Neural progenitor cell (in vitro differentiated cells): ENCODE measurements around the gene SMS. TPM values are rescaled to one million over a fixed set of nuclear protein-coding genes. Genes with fewer than 3 reads are reported as not detected.

Source experiments
- DNase-seq: peaks from one replicate; pipeline ENCODE4 v3.0.0-alpha.2; 2016; ENCODE audit warnings: low spot score
- H2AFZ ChIP-seq: fragments of 200-600 bp; sonication (generic); replicated peaks from 2 replicates; pipeline ENCODE4 v1.6.1; 2016; ENCODE audit warnings: antibody characterized with exemption
- H3F3A ChIP-seq: fragments of 200-600 bp; sonication (generic); 2 replicates; pipeline ENCODE4 v1.6.1; 2016; ENCODE audit warnings: antibody characterized with exemption, low read depth
- H3K27ac ChIP-seq: fragments of 200-600 bp; sonication (generic); 2 replicates; pipeline ENCODE4 v1.5.1; 2016; ENCODE audit warnings: mild to moderate bottlenecking
- H3K27me3 ChIP-seq: fragments of 200-600 bp; sonication (generic); 2 replicates; pipeline ENCODE4 v1.6.1; 2016; ENCODE audit warnings: mild to moderate bottlenecking, moderate library complexity
- H3K36me3 ChIP-seq: fragments of 200-600 bp; sonication (generic); 2 replicates; pipeline ENCODE4 v1.5.1; 2016
- H3K4me1 ChIP-seq: fragments of 200-600 bp; sonication (generic); 2 replicates; pipeline ENCODE4 v1.6.1; 2016; ENCODE audit warnings: mixed run types
- H3K4me2 ChIP-seq: fragments of 200-600 bp; sonication (generic); 2 replicates; pipeline ENCODE4 v1.6.1; 2016
- H3K4me3 ChIP-seq: fragments of 200-600 bp; sonication (generic); 2 replicates; pipeline ENCODE4 v1.5.1; 2016
- H3K79me2 ChIP-seq: fragments of 200-600 bp; sonication (generic); 2 replicates; pipeline ENCODE4 v1.6.1; 2016; ENCODE audit warnings: low read depth
- H3K9ac ChIP-seq: fragments of 200-600 bp; sonication (generic); 2 replicates; pipeline ENCODE4 v1.6.1; 2016
- H3K9me3 ChIP-seq: fragments of 200-600 bp; sonication (generic); 2 replicates; pipeline ENCODE4 v1.5.1; 2016; ENCODE audit warnings: low read depth
- H4K20me1 ChIP-seq: fragments of 200-600 bp; sonication (generic); 2 replicates; pipeline ENCODE4 v1.6.1; 2016; ENCODE audit warnings: low read depth
- H3K27ac Mint-ChIP-seq: 3 replicates; pipeline ENCODE4 v1.8.0; 2021; ENCODE audit warnings: mixed read lengths
- H3K27me3 Mint-ChIP-seq: 2 replicates; pipeline ENCODE4 v1.8.0; 2022; ENCODE audit warnings: low read depth, mild to moderate bottlenecking, inconsistent platforms, moderate library complexity, mixed read lengths; ENCODE audit not compliant: insufficient read depth
- H3K36me3 Mint-ChIP-seq: 3 replicates; pipeline ENCODE4 v1.8.0; 2021; ENCODE audit warnings: mixed read lengths
- H3K4me1 Mint-ChIP-seq: 3 replicates; pipeline ENCODE4 v1.8.0; 2021; ENCODE audit warnings: mixed read lengths
- H3K4me3 Mint-ChIP-seq: 3 replicates; pipeline ENCODE4 v1.8.0; 2021; ENCODE audit warnings: mild to moderate bottlenecking, moderate library complexity, mixed read lengths
- H3K9me3 Mint-ChIP-seq: 3 replicates; pipeline ENCODE4 v1.8.0; 2020; ENCODE audit warnings: mixed read lengths
- EZH2 ChIP-seq: fragments of 200-600 bp; sonication (generic); IDR thresholded peaks from 2 replicates; pipeline ENCODE4 v1.6.1; 2017; ENCODE audit warnings: antibody characterized with exemption, mild to moderate bottlenecking, moderate library complexity
- EZH2phosphoT487 ChIP-seq: fragments of 200-600 bp; sonication (generic); IDR thresholded peaks from 2 replicates; pipeline ENCODE4 v1.6.1; 2017; ENCODE audit warnings: antibody characterized with exemption
- total RNA-seq: library from RNA; depleted of rRNA; stranded (reverse); fragments of >200 nt; gene quantifications from 2 replicates; pipeline ENCODE4 v1.2.3, GENCODE V29; 2015; ENCODE audit warnings: low replicate concordance
- TF ChIP-seq, protein P1 (sequence below): fragments of 200-600 bp; sonication (generic); IDR thresholded peaks from 2 replicates; pipeline ENCODE4 v1.5.1; 2017; ENCODE audit warnings: antibody characterized with exemption, mild to moderate bottlenecking

SMS gene
- total RNA-seq, 1 donor from 2014 or later: 142 TPM

DNA sequence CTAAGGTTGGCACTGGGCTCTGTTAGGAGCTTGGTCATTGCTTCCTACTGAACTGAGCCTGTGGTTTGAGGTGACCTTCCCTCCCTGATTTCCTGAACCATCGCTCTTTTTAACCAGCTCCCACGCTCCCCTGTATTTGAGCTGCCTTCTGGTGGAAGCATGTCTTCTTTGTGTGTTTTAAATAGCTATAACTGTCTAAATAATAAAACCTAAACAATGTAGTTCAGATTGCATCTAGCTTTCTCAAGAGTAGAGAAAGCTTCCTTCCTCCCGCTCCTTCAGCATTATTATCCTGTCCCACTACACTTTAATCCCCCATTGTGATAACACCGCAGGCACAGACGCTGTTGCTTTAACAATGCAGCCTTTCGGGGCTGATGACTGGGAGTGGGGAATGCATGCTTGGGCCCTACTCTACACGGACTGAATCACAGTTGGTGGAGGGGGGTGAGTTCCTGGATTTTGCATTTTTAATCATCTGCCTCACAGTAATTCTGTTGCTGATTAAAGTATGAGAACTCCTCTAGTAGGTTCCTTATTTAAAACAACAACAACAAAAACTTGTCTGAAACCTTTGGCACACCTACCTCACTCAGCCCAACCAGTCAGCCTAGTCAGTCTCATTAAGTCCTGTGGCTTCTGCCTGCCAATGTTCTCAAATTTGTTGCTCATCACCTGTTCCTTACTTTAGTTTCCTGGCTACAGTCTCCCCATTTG, 6.6 kb downstream of the SMS start:
- TF ChIP-seq EZH2phosphoT487 (no peak), EZH2 (no peak)
- TF ChIP-seq, protein P1, sequence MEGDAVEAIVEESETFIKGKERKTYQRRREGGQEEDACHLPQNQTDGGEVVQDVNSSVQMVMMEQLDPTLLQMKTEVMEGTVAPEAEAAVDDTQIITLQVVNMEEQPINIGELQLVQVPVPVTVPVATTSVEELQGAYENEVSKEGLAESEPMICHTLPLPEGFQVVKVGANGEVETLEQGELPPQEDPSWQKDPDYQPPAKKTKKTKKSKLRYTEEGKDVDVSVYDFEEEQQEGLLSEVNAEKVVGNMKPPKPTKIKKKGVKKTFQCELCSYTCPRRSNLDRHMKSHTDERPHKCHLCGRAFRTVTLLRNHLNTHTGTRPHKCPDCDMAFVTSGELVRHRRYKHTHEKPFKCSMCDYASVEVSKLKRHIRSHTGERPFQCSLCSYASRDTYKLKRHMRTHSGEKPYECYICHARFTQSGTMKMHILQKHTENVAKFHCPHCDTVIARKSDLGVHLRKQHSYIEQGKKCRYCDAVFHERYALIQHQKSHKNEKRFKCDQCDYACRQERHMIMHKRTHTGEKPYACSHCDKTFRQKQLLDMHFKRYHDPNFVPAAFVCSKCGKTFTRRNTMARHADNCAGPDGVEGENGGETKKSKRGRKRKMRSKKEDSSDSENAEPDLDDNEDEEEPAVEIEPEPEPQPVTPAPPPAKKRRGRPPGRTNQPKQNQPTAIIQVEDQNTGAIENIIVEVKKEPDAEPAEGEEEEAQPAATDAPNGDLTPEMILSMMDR: no peak
- H3K36me3 ChIP-seq: no peaks in the 10 kb centered on the region
- H3K27me3 Mint-ChIP-seq: peaks cover 2% of the 10 kb centered on the region
- peak overlapping the region; percentile 33 for H3K27ac ChIP-seq
- peaks cover 47% of the 10 kb centered on the region for H3K4me1 Mint-ChIP-seq
- H3K4me2 ChIP-seq: peak overlapping the region; percentile 62
- H3K27me3 ChIP-seq: no peaks in the 10 kb centered on the region
- peaks cover 55% of the 10 kb centered on the region for H4K20me1 ChIP-seq
- H3K4me1 ChIP-seq: peaks cover 28% of the 10 kb centered on the region
- H3K9me3 ChIP-seq: no peaks in the 10 kb centered on the region
- H3F3A ChIP-seq: peaks cover 31% of the 10 kb centered on the region
- H3K4me3 Mint-ChIP-seq: peak overlapping the region; percentile 67
- peak; percentile 78 for DNase-seq
- H3K27ac Mint-ChIP-seq: peak overlapping the region; percentile 87
- H3K4me3 ChIP-seq: peak overlapping the region; percentile 27
- H3K9me3 Mint-ChIP-seq: peaks cover 14% of the 10 kb centered on the region
- H3K9ac ChIP-seq: no peak overlapping the region
- no peak overlapping the region for H2AFZ ChIP-seq
- peaks cover 97% of the 10 kb centered on the region for H3K79me2 ChIP-seq
- peaks cover 24% of the 10 kb centered on the region for H3K36me3 Mint-ChIP-seq

DNA sequence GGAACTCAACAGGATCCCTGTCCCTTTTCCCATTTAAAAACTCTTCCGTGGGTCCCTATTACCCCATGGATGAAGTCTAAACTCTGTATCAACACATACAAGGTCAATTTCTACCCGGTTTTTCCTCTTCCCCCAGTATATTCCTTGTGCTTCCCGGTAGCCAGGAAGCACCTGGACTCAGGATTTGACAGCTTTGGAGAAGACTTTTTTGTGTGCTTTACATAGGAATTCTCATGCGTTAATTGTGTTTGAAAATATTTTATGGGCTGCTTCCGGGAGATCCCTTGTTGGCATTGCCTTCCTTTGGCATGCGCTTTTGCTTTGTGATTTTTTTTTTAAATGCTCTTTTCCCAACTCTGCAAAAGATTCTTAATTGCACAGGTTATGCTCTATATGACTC, 7.2 kb downstream of the SMS start:
- Histone ChIP-seq H4K20me1 (peaks cover 49% of the 10 kb centered on the region), H3F3A (peaks cover 25% of the 10 kb centered on the region), H3K27ac (no peak overlapping the region), H3K79me2 (peaks cover 97% of the 10 kb centered on the region), H3K27me3 (no peaks in the 10 kb centered on the region), H3K36me3 (no peaks in the 10 kb centered on the region), H2AFZ (no peak overlapping the region), H3K9me3 (no peaks in the 10 kb centered on the region), H3K4me1 (peaks cover 23% of the 10 kb centered on the region), H3K9ac (no peak overlapping the region), H3K4me3 (peak overlapping the region; percentile 27), H3K4me2 (peak overlapping the region; percentile 62)
- peaks cover 23% of the 10 kb centered on the region for H3K36me3 Mint-ChIP-seq
- H3K27ac Mint-ChIP-seq: peak overlapping the region; percentile 87
- DNase-seq: no peak
- H3K4me3 Mint-ChIP-seq: no peak overlapping the region
- H3K27me3 Mint-ChIP-seq: peaks cover 2% of the 10 kb centered on the region
- peaks cover 43% of the 10 kb centered on the region for H3K4me1 Mint-ChIP-seq
- H3K9me3 Mint-ChIP-seq: peaks cover 17% of the 10 kb centered on the region
- TF ChIP-seq, protein P1: no peak
- TF ChIP-seq EZH2phosphoT487 (no peak), EZH2 (no peak)

DNA sequence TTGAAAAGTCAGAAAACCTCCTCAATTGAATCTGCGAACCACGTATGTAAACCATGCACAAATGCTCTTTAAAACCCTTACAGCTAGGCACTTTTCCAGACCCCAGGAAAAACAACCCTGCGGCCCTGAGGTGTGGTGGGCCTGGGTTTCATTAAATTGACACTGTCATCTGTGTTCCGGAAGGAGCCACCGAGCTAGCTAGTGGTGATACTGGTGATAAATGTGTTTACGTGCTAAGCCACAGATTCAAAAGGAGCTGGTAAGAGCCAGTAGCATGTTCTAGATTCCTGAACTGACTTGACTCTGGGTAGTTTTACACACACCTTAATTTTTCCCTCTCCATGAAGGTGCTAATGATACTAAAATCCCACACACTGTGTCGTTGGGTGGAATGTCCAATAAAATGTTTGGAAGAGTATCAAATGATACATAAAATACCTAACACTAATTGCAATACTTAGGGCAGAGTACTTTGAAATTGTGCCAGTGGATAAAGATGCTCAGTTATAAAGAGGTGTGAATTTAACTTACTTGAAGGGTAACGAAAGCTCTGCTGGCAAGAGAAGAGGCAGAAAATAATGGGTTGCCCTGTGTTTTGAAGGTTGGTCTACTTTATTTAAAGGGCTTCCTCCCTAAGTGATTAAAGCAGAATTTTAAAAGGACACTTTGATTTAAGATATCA, 8.5 kb downstream of the SMS start:
- H3K9me3 Mint-ChIP-seq: peaks cover 22% of the 10 kb centered on the region
- Histone ChIP-seq H3K36me3 (no peaks in the 10 kb centered on the region), H2AFZ (no peak overlapping the region), H3K9me3 (no peaks in the 10 kb centered on the region), H3K27ac (no peak overlapping the region), H3K27me3 (no peaks in the 10 kb centered on the region), H3K4me1 (peaks cover 27% of the 10 kb centered on the region), H3K4me3 (no peak overlapping the region), H4K20me1 (peaks cover 36% of the 10 kb centered on the region), H3F3A (peaks cover 19% of the 10 kb centered on the region), H3K9ac (no peak overlapping the region), H3K4me2 (no peak overlapping the region), H3K79me2 (peaks cover 97% of the 10 kb centered on the region)
- H3K4me1 Mint-ChIP-seq: peaks cover 39% of the 10 kb centered on the region
- TF ChIP-seq EZH2 (no peak), EZH2phosphoT487 (no peak)
- TF ChIP-seq, protein P1: no peak
- no peak overlapping the region for H3K27ac Mint-ChIP-seq
- H3K36me3 Mint-ChIP-seq: peaks cover 27% of the 10 kb centered on the region
- no peak for DNase-seq
- no peak overlapping the region for H3K4me3 Mint-ChIP-seq
- H3K27me3 Mint-ChIP-seq: no peaks in the 10 kb centered on the region
